ENCODE data around the gene ANKS1B. TPM values are rescaled to one million over a fixed set of nuclear protein-coding genes. Genes with fewer than 3 reads are reported as not detected.

ANKS1B gene
- total RNA-seq, 4 donors from 2014 or later: 1.5 to 5.5 (median 4.4) TPM

DNA sequence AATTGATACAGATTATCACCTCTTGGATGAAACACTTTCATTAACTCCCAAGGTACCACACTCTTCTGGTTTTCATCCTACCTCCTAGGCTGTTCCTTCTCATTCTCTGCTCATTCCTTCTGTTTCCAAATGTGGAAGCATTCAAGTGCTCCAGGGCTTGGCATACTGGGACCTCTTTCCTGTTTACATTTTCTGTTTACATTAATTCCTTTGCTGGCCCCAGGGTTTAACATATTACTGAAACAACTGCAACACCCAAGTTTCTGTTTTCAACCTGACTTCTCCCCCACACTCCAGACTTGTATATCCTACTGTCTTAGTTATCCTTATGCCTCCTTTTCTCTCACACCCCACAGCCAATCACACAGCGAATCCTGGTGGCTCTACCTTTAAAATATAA is 723.5 kb downstream of the ANKS1B start:
- WGBS, 2 donors: 81 to 90% methylated on average over 1 of the region's 1 CpG
- DNase-seq (ENCODE audit: low spot score in 2 of 2): no peak
- TF ChIP-seq POLR2A (IDR thresholded peaks at IDR 0.05): no peak
- intact Hi-C loops (cut with DNase I; ENCODE audit: low total_unique reads): no loop called here
- H3K4me3 ChIP-seq (ENCODE audit: low read depth, poor library complexity, severe bottlenecking): no peak overlapping the region

DNA sequence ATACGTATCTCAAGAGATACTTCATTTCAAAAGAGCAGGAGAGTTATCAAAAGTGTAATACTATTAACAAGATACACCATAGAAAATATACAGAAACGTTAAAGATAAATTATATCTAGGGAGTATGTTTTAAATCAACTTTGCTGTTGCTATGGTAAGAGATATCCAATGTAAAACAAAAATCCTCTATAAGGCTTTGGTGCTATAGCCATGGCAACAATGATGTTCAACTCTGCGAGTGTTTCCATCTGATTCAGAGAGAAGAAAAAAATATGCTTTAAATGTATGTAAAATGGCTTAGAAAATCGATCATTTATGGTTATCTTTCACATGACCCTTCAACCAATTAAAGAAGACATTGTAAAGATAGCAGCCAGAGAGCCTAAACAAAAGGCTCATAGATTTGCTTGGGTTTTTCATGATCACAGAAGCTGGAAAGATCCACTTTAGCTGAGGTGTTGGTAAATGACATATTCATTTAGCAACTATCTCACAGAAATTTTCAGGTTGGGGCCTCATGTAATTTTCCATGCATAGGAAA is 724.2 kb downstream of the ANKS1B start:
- DNase-seq (ENCODE audit: low spot score in 2 of 2): no peak
- 70 to 72% methylated on average over 4 of the region's 4 CpGs for WGBS, 2 donors
- no peak for TF ChIP-seq POLR2A (IDR thresholded peaks at IDR 0.05)
- TF ChIP-seq, protein P1, sequence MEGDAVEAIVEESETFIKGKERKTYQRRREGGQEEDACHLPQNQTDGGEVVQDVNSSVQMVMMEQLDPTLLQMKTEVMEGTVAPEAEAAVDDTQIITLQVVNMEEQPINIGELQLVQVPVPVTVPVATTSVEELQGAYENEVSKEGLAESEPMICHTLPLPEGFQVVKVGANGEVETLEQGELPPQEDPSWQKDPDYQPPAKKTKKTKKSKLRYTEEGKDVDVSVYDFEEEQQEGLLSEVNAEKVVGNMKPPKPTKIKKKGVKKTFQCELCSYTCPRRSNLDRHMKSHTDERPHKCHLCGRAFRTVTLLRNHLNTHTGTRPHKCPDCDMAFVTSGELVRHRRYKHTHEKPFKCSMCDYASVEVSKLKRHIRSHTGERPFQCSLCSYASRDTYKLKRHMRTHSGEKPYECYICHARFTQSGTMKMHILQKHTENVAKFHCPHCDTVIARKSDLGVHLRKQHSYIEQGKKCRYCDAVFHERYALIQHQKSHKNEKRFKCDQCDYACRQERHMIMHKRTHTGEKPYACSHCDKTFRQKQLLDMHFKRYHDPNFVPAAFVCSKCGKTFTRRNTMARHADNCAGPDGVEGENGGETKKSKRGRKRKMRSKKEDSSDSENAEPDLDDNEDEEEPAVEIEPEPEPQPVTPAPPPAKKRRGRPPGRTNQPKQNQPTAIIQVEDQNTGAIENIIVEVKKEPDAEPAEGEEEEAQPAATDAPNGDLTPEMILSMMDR (IDR thresholded peaks at IDR 0.05): no peak

DNA sequence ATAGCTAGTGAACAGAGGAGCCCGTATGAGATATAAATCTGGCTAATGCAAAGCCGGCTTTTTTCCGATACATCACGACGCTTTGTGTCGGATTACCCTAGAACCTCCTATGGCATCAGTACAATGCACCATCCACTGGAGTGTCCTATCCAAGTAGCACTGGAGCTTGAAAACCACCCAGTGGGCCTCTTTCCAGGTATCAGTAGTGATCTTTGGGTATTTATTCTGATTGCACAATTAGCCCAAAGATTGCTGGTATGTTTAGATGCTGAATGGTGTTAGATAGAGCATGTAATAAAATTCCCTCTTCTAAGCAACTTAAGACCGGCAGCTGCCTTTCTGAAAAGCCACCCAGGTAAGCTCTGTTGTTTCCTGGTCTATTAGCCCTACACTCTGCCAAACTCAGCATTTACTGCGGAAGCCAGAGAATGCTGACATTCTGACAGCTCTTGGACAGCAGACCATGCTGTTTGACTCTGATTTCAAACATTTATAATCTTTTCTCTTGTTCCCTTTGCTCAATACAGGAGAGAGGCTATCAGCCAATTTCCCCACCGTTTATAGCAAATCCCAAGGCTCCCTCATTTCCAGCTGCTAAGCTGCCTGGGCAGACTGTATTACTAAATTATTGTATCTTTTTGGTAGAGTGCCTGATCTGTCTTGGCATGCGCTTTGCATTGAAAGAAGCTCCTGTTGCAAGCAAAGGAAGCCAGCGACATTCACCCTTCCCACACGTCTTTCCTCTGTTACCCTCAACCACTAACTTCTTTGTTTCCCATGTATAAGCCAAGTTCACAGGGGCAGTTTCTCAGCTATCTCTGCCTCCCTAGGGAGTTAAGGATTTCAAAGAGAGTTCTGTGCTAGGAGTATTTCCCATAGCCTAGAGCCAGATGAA is 725.4 kb downstream of the ANKS1B start:
- no peak overlapping the region for H3K4me3 ChIP-seq (ENCODE audit: low read depth, poor library complexity, severe bottlenecking)
- 54 to 59% methylated on average over 12 of the region's 12 CpGs for whole genome bisulfite sequencing, 2 donors
- intact Hi-C loops (cut with DNase I; ENCODE audit: low total_unique reads): no loop called here
- DNase-seq (ENCODE audit: low spot score in 2 of 2): no peak
- TF ChIP-seq, protein P1 (IDR thresholded peaks at IDR 0.05): no peak
- TF ChIP-seq POLR2A (IDR thresholded peaks at IDR 0.05): no peak

More for the DNA sequence above, 724.2 kb downstream of the ANKS1B start:
- no peak overlapping the region for H3K4me3 ChIP-seq (ENCODE audit: low read depth, poor library complexity, severe bottlenecking)
- intact Hi-C loops (cut with DNase I; ENCODE audit: low total_unique reads): no loop called here

DNA sequence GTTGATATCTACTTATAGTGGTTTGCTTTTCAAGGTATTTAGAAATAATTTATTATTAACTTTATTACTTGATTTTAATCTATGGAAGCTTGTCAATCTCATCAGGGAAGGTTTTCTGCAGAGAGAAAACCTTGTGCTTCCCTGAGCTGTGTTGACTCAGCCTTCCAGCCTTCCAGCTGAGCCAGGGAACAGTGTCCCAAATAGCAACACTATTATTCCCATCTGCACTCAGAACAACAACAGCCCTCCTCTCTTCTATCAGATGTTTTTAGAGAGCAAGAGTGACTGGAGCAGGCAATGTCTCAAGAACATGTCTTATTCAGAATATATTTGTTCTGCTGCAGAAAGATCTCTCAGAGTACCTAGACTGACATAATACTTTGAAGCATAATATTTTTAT is 727.1 kb downstream of the ANKS1B start:
- intact Hi-C loops (cut with DNase I; ENCODE audit: low total_unique reads): no loop called here
- TF ChIP-seq, protein P1 (IDR thresholded peaks at IDR 0.05): no peak
- no peak for TF ChIP-seq POLR2A (IDR thresholded peaks at IDR 0.05)

DNA sequence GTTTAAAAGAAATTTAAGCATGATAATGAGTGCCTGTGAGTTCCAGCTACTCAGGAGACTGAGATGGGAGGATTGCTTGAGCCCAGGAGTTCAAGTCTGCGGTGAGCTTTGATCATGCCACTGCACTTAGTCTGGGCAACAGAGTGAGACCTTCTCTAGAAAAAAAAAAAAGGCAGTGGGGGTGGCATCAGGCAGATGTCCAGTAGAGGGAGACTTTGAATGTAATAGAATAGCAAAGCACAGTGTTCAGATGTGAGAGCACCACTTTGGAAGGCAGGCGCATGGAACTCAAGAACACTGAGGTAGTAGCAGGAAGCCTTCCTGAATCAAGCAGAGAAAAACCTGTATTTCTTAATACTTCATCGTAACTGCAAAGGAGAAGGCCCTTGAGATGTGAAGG is 731.7 kb downstream of the ANKS1B start:
- no peak overlapping the region for H3K4me3 ChIP-seq (ENCODE audit: low read depth, poor library complexity, severe bottlenecking)
- TF ChIP-seq, protein P1 (IDR thresholded peaks at IDR 0.05): no peak
- no peak for TF ChIP-seq POLR2A (IDR thresholded peaks at IDR 0.05)
- intact Hi-C loops (cut with DNase I; ENCODE audit: low total_unique reads): no loop called here
- 79 to 92% methylated on average over 3 of the region's 3 CpGs for WGBS, 2 donors
- no peak for DNase-seq (ENCODE audit: low spot score in 2 of 2)

More for the DNA sequence above, 727.1 kb downstream of the ANKS1B start:
- H3K4me3 ChIP-seq (ENCODE audit: low read depth, poor library complexity, severe bottlenecking): no peak overlapping the region
- DNase-seq (ENCODE audit: low spot score in 2 of 2): no peak

DNA sequence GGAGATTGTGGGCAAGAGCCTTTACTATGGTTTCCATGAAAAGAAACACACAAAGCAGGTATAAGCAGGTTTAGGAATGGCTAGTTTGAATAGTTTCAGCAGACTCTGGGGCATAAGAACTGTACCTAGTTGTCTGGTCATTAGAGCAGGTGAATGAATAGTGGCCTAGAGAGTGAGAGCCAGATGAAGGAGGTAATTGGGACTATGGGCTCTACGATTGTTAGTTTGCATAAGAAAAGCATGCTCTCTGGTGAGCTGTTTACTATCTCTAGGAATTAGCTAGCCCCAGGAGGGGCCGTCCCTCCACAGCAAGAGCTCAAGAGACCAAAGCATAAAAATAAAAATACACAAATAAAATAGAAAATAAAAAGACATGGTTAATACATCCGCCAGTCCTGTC is 734.6 kb downstream of the ANKS1B start:
- TF ChIP-seq, protein P1 (IDR thresholded peaks at IDR 0.05): no peak
- TF ChIP-seq POLR2A (IDR thresholded peaks at IDR 0.05): no peak
- H3K4me3 ChIP-seq (ENCODE audit: low read depth, poor library complexity, severe bottlenecking): no peak overlapping the region
- DNase-seq (ENCODE audit: low spot score in 2 of 2): no peak
- 63 to 73% methylated on average over 3 of the region's 3 CpGs for WGBS, 2 donors
- intact Hi-C loops (cut with DNase I; ENCODE audit: low total_unique reads): no loop called here
